GM18511 (cell line): Measurements from ENCODE around the gene ARL4C.
"Not testable (repeated sequence)": the region's sequence is repeated elsewhere in the genome, so short reads cannot be mapped to it uniquely, and the experiment has no call there.

ENCODE experiments used
- ATAC-seq: cut with Tn5 transposase; IDR thresholded peaks from one replicate; pipeline ENCODE4 v1.9.1; 2021; ENCODE audit warnings: mild to moderate bottlenecking, moderate library complexity; ENCODE audit not compliant: unreplicated experiment

The ARL4C gene

GRCh38 chr2:234478121-234478858 lies 18.6 kb downstream of the ARL4C start:
- ATAC-seq = no peak

GRCh38 chr2:234476766-234477165 lies 20.1 kb downstream of the ARL4C start:
- no peak for ATAC-seq

GRCh38 chr2:234474654-234475053 lies 22.2 kb downstream of the ARL4C start:
- ATAC-seq = no peak

- ATAC-seq = no peak
These were observed 24.7 kb downstream of the ARL4C start for GRCh38 chr2:234472155-234472554.

GRCh38 chr2:234469972-234470371 lies 26.9 kb downstream of the ARL4C start:
- ATAC-seq = no peak

GRCh38 chr2:234469251-234469845 lies 27.5 kb downstream of the ARL4C start:
- no peak for ATAC-seq

GRCh38 chr2:234468503-234468902 lies 28.4 kb downstream of the ARL4C start:
- no peak for ATAC-seq

GRCh38 chr2:234467289-234467688 lies 29.6 kb downstream of the ARL4C start:
- ATAC-seq = no peak

GRCh38 chr2:234464291-234464645 lies 32.6 kb downstream of the ARL4C start:
- no peak for ATAC-seq

GRCh38 chr2:234463626-234464290 lies 33.1 kb downstream of the ARL4C start:
- ATAC-seq = no peak

- no peak for ATAC-seq
These were observed 34.5 kb downstream of the ARL4C start for GRCh38 chr2:234462218-234462992.

GRCh38 chr2:234459401-234460009 lies 37.4 kb downstream of the ARL4C start:
- no peak for ATAC-seq

GRCh38 chr2:234458466-234458865 lies 38.4 kb downstream of the ARL4C start:
- ATAC-seq = no peak

- ATAC-seq = no peak
These were observed 39.5 kb downstream of the ARL4C start for GRCh38 chr2:234457421-234457820.

- not testable (repeated sequence) for ATAC-seq
These were observed 41.6 kb downstream of the ARL4C start for GRCh38 chr2:234455246-234455645.

GRCh38 chr2:234454433-234454832 lies 42.4 kb downstream of the ARL4C start:
- ATAC-seq = no peak

- ATAC-seq = no peak
These were observed 43.7 kb downstream of the ARL4C start for GRCh38 chr2:234453216-234453615.

GRCh38 chr2:234451852-234452625 lies 44.8 kb downstream of the ARL4C start:
- ATAC-seq = no peak

- ATAC-seq = no peak
These were observed 45.6 kb downstream of the ARL4C start for GRCh38 chr2:234451242-234451641.

- no peak for ATAC-seq
These were observed 46.3 kb downstream of the ARL4C start for GRCh38 chr2:234450431-234451124.
